ENCODE data around the gene C3orf18.

The C3orf18 gene

DNA sequence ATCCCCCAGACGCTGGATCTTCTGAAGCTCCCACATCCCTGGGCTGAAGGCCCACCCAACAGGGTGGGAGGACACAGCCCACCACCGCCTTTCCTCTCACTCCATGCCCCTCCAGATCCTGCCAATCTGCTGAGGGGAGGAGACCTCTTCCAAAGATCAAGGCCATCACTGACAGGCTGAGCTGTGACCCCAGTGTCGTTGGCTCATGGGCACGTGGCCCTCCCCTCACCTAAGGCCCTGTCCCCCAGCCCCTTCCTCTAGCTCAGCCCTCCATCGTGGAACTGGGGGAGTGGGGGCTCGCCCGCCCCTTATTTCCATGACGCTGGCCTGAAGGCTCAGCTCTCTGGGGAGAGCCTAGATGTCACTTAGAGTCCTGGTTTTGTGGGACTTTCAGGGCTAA, 10.4 kb downstream of the C3orf18 start:
- in situ Hi-C loops (cut with MboI; ENCODE audit: low sequenced_read_pairs), result no loop called here

DNA sequence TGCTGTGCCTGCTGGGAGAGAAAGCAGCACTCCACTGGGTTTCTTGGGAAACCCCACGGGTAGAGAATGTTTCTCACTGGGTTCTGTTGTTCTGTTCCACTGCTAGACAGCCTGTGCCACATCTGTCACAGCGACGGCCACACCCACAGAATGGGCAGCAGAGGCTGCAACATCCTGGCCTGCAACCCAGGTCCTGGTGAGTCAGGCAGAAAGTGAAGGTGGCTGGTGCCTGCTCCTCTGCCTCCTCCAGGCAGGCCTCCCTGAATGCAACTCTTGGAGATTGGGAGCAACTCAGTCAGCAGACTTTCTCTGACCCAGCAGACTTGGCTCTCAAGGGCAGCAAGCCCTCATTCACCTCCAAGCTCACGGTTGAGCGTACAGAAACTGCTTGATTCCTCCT, 13.0 kb downstream of the C3orf18 start:
- in situ Hi-C loops (cut with MboI; ENCODE audit: low sequenced_read_pairs), result no loop called here

DNA sequence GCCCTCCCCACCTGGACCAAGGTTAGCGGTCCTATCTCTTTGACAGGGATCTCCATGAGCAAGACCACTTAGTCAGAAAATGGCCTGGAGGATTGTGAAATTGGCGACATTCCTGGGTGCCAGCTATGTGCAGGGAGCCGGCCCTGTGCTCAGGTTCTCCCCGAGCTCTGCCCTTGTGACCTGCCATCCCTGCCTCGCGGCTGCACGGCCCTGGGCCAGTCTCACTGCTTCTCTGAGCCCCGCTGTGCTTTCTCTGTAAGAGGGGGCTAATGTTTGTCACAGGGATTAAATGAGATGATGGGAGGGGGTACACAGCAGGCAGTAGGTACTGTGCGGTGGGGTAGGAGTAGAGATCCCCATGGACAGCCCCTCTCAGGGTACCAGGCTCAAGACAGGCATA, 14.9 kb downstream of the C3orf18 start:
- in situ Hi-C loops (cut with MboI; ENCODE audit: low sequenced_read_pairs), result no loop called here

DNA sequence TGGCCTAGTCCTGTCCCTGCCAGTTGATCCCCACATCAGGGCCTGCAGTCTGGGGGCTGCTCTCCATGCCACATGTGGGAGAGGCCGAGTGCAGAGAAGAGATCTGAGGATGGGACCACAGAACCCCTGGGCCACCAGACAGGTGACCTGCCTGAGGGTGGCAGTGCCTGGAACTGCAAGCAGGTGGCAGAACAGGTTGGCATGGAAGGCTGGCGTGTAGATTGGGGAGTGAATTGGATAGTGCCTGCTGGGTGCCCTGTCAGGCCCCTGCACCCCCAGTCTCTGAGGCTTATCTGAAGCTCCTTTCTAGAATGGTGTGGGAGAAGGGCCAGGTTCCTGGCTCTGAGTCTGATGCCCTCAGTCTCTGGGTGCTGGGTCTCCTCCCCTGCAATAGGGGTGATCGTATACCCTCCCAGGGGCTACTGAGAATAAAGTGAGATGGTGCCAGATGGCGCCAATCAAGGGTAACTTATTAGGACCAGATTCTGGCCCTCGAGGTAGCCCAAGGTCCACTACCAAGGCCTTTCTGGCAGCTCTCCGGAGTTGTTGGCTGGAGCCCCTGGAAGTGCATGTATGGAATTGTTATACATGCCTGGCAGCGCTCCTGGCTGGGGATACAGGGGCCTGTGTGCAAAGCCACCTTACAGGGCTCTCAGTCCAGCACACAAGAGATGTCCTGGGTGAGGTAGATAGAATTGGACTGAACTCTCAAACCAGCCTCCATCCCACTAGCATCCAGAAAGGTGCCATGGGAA, 15.7 kb downstream of the C3orf18 start:
- in situ Hi-C loops (cut with MboI; ENCODE audit: low sequenced_read_pairs), result no loop called here

DNA sequence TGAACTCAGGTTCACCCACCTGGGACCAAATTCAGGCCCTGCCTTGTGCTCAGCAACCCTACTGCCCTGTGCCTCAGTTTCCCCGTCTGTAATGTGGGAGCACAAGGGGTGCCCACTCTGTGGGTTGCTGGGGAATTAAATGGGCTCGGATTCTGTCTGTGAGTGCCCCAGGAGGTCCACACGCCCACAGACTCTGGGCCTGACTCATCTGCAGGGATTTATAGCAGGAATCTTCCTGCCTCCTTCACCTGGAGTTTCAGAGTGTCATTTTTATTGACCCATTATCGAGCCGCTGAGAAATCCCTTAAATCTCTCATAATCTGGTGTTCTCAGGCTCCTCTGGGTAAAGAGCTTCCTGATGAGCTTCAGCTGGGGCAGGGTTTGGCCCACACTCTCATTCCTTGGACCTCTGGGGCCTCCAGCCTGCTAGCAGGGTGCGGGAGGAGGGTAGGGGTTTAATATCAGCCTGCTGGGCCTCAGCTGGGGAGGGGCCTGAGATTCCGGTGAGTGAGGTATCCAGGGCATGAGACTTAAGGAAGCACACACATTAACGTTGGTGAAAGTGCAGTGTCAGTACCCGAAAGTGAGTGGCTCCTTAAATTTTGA, 16.4 kb downstream of the C3orf18 start:
- in situ Hi-C loops (cut with MboI; ENCODE audit: low sequenced_read_pairs), result no loop called here

DNA sequence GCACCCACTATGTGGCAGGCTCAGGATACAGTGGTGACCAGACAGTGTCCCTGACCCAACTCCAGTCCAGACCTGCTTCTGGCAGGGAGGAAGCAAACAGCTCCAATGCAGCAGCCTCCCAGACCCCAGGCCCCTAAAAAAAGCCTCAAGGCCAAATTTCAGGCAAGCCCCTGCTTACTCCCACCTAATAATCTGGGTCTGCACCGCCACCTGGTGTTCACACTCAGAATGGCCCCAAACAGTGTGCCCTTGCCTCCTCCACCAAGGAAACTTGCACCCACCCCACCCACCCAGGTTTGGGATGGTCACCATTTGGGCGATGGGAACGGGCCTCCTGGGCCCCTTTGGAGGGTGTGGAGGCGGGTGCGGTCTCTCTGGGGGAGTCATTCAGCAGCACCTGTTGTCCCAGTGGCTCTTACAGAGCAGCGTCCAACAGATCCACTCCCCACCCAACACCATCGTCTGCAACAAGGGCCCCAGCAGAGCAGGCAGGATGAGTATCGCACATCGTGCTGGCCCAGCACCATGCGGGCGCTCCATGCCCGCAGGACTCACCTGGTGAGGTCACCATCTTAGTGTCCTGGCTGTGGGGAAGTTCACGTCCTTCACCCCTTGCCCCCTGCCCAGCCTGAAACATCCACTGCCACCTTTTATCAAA, 17.3 kb downstream of the C3orf18 start:
- in situ Hi-C loops (cut with MboI; ENCODE audit: low sequenced_read_pairs), result no loop called here

DNA sequence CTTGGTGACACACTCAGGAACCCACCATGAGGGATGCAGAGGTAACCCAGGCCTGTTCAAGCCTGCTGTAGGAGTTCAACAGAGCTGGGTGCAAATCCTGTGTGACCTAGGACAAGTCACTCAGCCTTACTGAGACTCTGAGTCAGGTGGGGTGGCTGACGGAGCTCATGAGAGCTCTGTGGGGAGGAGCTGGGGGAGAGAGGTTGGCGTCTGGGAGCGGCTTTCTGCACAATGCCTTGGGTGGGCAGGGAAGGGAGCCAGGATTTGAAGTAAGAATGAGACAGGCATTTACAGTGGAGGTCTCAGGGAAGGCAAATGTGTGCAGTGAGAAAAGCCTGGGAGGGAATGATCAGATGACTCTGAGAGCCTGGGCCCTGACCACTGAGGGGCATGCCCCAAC, 18.3 kb downstream of the C3orf18 start:
- in situ Hi-C loops (cut with MboI; ENCODE audit: low sequenced_read_pairs), result loop anchor here (25.0 kb wide), 2 partner anchors 112 to 187 kb away; partner anchors contain the start of genes CYB561D2, NPRL2 and TMEM115

DNA sequence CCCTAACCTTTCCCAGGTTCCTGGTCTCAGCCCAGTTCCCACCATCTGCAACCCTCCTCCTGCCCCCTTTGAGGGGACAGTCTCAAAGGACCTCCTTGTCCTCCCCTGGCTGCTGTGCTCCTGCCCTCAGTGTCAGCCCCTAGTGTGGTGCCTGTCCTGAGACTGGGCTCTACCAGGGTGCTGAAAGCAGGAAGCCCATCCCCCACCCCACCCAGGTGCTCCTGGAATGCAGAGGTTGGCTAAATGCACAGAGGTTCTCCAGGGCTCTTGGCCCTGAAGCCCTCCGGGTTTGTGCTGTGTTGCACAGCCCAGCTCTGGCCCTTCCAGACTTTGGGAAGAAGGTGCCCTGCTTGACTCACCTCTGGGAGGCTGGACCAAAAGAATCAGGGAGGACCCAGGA, 21.8 kb downstream of the C3orf18 start:
- in situ Hi-C loops (cut with MboI; ENCODE audit: low sequenced_read_pairs), result loop anchor here (25.0 kb wide), 2 partner anchors 108 to 183 kb away; partner anchors contain the start of genes CYB561D2, NPRL2 and TMEM115

DNA sequence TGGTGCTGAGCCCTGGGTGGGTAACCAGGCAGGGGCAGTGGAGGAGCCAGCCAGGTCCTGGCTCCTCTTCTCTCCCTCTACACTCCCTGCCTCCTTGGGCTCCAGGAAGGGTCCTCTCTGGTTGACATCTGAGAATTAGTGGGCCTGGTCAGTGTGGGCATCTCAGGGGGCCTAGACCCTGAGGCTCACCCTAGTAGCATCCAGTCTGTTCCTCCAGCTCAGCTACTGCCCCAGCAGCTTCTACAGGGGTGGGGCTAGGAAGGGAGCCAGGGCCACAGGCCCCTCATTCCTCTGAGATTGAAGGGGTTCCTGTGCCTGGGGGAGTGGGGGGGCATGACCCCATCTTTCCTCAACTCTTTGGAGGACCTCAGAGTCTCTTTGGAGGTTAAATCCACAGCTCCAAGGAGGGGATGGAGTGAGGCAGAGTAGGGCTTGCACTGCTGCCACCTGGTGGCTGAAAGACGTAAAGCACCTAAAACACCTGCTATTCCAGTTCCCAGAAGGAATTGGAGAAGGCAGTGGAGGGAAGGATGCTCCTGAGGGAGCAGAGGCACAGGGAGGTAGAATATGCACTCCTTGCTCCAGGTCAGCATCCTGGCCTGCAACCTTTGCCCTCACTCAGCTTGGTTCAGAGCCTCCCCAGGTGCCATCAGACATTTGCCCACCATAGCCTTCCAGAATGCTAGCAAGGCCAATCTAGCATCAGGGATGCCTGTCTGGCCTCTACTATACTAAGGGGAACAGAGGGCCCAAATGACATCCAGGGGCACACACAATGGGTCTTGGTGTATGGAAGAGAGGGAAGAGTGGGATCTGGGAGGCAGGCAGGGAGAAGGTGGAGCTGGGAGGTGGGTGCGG, 25.1 kb downstream of the C3orf18 start:
- in situ Hi-C loops (cut with MboI; ENCODE audit: low sequenced_read_pairs), result loop anchor here (25.0 kb wide), 2 partner anchors 105 to 180 kb away; partner anchors contain the start of genes CYB561D2, NPRL2 and TMEM115

DNA sequence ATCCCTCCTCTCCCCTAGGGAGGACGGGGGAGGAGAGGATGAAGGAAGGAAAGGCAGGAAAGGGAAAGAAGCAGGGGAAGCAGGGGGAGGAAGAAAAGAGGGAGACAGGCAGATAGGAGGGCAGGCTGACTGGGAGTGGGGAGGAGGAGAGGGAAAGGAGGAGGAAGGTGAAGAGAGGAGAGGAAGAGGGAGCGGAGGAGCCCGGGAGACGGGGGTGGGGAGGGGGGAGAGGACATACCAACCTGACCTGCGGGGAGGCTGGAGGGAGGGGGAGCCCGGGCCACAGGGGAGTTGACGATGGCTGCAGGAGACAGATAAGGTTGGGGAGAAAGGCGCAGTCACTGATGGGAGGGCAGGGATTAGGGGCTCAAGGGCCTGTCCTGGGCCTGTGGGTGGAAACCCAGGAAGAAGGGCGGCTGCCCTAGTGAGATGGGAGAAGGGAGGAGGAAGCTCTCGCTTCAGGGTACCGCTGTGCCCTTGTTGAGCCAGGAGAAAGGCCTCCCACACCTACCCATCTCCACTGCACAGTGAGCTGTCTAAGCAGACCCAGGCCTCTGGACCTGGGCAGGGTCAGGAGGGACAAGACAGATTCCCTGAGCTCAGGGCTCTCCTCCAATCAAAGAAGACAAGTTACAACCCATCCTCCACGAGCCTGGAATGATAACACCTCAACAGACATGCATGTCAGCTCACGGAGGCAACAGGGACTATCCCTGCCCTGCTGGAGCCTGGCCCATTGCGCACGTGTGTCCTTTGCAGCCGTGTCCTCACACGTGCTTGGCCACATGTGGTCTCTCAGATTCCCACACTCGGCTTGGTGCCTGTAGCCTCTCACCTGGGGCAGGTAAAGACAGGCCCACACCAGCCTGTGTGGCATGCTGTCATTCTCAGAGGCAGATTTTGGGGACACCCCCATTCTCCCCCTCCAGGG, 27.9 kb downstream of the C3orf18 start:
- in situ Hi-C loops (cut with MboI; ENCODE audit: low sequenced_read_pairs), result loop anchor here (25.0 kb wide), 2 partner anchors 102 to 177 kb away; partner anchors contain the start of genes CYB561D2, NPRL2 and TMEM115

DNA sequence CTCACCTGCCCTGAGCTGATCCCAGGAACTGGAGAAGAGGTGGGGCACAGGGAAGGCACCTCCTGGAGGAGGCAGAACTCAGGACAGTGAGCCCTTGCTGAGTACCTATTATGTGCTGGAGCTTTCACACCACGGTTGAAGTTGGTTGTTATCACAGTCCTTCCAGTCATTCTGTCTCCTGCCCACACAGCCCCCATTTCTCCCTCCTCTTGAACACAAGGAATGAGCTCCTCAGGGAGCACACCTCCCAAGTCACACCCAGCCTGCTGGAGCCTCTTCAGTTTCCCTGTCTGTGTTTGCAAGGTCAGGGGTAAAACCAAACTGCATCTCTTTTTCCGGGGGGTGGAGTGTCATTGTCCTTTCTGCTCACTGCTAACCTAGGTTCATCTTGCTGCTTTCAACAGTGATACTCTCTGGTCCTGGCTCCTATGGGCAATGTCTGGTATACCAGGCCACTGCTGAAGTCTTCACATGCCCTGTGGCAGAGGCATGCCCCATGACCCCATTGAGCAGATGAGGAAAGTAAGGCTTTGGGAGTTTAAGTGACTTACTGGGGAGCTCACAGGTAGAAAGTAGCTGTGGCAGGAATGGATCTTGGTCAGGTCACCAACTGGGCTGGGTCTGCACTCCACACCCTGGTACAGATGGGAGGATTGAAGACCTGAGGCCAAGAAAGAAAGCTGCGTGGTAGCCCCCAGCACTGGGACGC, 30.0 kb downstream of the C3orf18 start:
- in situ Hi-C loops (cut with MboI; ENCODE audit: low sequenced_read_pairs), result loop anchor here (25.0 kb wide), 2 partner anchors 100 to 175 kb away; partner anchors contain the start of genes CYB561D2, NPRL2 and TMEM115

DNA sequence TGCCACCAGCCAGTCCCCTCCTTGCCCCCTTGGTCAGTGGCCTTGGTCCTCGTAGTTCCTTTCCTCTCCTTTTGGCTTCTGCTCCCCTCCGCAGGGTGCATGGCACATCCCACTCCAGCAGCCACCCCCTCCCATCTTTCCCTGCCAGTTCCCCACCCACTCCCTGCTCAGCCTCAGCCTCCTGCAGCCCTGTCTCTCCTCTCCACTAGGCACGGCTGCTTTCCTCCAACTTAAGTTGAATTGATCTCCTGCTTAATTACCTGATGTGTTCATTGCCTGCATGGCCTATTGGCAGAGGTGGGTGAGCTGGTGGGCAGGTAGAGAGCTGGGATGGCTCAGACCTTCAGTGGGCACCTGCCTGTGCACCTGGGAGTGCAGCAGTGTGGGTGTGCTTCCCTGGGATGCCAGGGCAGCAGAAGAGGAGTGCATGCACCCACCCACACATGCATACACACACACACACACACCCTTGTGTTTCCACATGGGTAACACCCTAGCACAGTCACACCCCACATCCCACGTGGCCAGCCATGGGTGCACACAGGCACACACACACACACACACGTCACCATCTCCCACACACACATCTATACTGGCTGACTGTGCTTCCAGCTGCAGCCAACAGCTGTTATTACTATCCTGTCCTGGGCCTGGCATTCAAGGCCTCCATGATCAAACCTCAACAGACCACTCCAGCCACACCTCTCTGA, 30.9 kb downstream of the C3orf18 start:
- in situ Hi-C loops (cut with MboI; ENCODE audit: low sequenced_read_pairs), result loop anchor here (25.0 kb wide), 2 partner anchors 99 to 174 kb away; partner anchors contain the start of genes CYB561D2, NPRL2 and TMEM115

DNA sequence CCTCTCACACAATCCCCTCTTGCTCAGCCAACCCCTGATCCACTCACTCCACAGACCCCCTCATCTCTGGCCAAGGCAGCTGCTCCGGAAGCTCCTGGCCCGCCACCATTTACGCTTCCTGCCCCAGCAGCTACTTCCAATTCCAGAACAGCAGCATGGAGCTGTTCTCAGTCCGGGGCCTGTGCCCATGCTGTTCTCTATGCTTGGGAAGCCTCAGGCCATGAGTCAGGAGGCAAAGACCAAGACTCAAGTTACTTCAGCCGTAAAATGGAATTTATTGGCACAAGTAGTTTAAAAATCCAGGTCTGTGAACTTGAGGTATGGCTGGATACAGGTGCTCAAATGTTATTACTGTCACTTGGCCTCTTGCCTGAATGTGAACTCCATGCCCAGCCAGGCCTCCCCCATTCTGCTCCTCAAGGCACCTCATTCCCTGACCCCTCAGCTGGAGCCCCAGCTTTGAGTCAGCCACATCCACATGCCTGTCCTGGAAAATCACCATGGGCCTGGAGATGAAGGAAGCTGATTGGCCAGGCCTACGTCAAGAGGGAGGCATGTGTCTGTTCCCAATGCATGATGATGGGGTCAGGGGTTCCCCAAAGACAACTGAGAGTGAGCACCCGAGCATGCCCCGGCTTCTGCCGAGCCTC, 32.7 kb downstream of the C3orf18 start:
- in situ Hi-C loops (cut with MboI; ENCODE audit: low sequenced_read_pairs), result loop anchor here (25.0 kb wide), 2 partner anchors 98 to 173 kb away; partner anchors contain the start of genes CYB561D2, NPRL2 and TMEM115

DNA sequence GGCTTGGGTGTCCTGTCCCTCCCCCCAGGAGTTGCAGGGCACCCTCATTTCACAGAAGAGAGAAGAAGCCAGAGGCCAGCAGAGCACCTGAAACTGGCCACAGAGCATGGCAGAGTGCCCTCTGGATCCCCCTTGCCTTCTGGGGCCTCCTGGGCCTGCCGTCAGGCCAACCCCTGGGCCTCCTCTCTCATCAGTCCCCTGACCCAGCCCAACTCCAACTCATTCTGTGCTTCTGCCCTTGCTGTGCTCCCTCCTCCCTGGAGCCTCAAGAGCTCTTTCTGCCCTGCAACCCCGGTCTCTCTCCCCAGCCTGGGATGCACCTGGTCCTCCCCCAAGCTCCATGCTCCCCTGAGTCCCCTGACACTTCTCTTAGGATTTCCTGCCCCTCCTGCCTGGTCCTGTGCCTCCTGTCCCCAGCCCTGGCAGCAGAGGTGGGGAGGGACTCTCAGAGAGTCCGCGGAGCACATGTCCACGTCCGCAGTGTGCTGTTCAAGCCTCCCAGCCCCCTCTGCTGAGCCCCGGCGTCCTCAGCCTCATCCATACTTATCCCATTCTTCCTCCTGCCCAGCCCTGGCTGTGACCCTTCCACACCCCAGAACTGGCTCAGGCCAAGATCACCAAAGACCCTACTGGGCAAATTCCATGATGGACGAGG, 33.6 kb downstream of the C3orf18 start:
- in situ Hi-C loops (cut with MboI; ENCODE audit: low sequenced_read_pairs), result loop anchor here (25.0 kb wide), 2 partner anchors 97 to 172 kb away; partner anchors contain the start of genes CYB561D2, NPRL2 and TMEM115

DNA sequence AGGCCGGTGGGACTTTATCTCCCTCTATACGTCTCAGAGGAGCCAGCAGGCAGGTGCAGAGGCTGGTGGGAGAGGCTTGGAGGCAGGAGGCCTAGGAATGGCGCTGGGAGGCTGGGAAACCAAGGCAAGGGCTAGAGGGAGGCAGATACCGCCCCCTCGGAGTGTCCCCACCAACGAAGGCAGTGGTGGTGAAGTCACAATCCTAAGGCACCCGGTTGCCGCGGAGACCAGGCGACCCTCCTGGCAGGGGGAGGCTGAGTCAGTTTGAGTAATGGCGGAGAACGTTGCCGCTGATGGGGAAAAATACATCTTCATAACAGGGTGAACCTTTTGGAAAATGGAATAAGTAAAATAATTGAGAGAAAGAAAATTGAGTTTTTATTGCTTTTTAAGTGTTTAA, 34.2 kb downstream of the C3orf18 start:
- in situ Hi-C loops (cut with MboI; ENCODE audit: low sequenced_read_pairs), result loop anchor here (25.0 kb wide), 2 partner anchors 96 to 171 kb away; partner anchors contain the start of genes CYB561D2, NPRL2 and TMEM115

DNA sequence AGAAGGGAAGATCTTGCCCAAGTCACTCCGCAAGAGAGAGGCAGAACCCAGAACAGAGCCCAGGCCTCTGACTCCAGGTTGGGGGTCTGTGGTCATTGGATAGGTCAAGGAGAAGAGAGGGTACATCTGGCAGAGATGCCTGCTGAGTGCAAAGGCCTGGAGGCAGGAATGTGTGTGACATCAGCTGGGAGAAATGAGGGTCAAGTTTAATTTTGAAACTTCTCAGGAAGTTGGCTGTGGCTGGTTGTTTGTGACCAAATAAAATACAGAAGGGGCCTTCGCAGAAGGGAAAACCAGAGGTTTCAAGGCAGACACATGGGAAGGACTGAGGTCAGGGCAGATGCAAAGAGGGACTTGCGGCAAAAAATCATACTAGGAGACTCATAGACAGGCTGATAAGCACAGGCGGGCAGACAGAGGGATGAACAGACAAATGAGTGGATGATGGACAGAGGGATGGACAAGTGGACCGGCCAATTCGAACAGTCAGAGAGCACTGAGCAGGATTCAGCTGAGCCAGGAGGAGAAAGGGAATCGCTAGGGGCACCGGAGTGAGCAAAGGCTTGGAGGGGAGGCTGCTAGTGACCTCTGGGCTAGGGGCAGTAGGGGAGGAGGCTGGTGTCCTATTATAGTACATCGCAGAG, 35.4 kb downstream of the C3orf18 start:
- in situ Hi-C loops (cut with MboI; ENCODE audit: low sequenced_read_pairs), result loop anchor here (25.0 kb wide), 2 partner anchors 95 to 170 kb away; partner anchors contain the start of genes CYB561D2, NPRL2 and TMEM115
